22Rv1 (cell line): Measurements from ENCODE around the gene SF3B1.

Experiments used
- CTCF ChIP-seq: fragments of 450-650 bp; IDR thresholded peaks from 2 replicates; pipeline ENCODE4 v1.5.1; 2017; ENCODE audit warnings: mild to moderate bottlenecking
- ZFX ChIP-seq: fragments of 450-650 bp; IDR thresholded peaks from 2 replicates; pipeline ENCODE4 v1.6.1; 2017; ENCODE audit warnings: antibody characterized with exemption, borderline replicate concordance

GRCh38 chr2:197383825-197384224, 51.0 kb downstream of the SF3B1 start:
- TF ChIP-seq CTCF = no peak
- TF ChIP-seq ZFX = no peak
